MM.1S (cell line): ENCODE data around the gene CMIP.

ENCODE experiments used
- DNase-seq: peaks from one replicate; pipeline ENCODE4 v3.0.0-alpha.2; 2015
- H2AFZ ChIP-seq: fragments of 300-600 bp; sonication (generic); 2 replicates; pipeline ENCODE4 v1.6.0; 2016; ENCODE audit warnings: antibody characterized with exemption, low read length
- H3F3A ChIP-seq: fragments of 300-600 bp; sonication (generic); 2 replicates; pipeline ENCODE4 v1.6.1; 2016; ENCODE audit warnings: mild to moderate bottlenecking, antibody characterized with exemption, low read length, moderate library complexity, mixed read lengths; ENCODE audit not compliant: insufficient read depth
- H3K27ac ChIP-seq: fragments of 300-600 bp; sonication (generic); 2 replicates; pipeline ENCODE4 v1.5.1; 2016; ENCODE audit warnings: mild to moderate bottlenecking, low read length
- H3K27me3 ChIP-seq: fragments of 300-600 bp; sonication (generic); replicated peaks from 2 replicates; pipeline ENCODE4 v1.6.0; 2016; ENCODE audit warnings: low read length; ENCODE audit not compliant: insufficient read depth
- H3K36me3 ChIP-seq: fragments of 300-600 bp; sonication (generic); replicated peaks from 2 replicates; pipeline ENCODE4 v1.6.1; 2016; ENCODE audit warnings: mild to moderate bottlenecking, low read length, mixed read lengths; ENCODE audit not compliant: insufficient read depth
- H3K4me1 ChIP-seq: fragments of 300-600 bp; sonication (generic); 2 replicates; pipeline ENCODE4 v1.6.1; 2016; ENCODE audit warnings: low read length, mixed read lengths
- H3K4me2 ChIP-seq: fragments of 300-600 bp; sonication (generic); 2 replicates; pipeline ENCODE4 v1.6.0; 2016; ENCODE audit warnings: low read depth, low read length
- H3K4me3 ChIP-seq: fragments of 300-600 bp; sonication (generic); 2 replicates; pipeline ENCODE4 v1.5.1; 2016; ENCODE audit warnings: low read length, mixed read lengths
- H3K79me2 ChIP-seq: fragments of 300-600 bp; sonication (generic); 2 replicates; pipeline ENCODE4 v1.6.1; 2016; ENCODE audit warnings: mixed run types, low read length, mixed read lengths
- H3K9ac ChIP-seq: fragments of 300-600 bp; sonication (generic); 2 replicates; pipeline ENCODE4 v1.6.1; 2016; ENCODE audit warnings: low read length, mixed read lengths
- H3K9me2 ChIP-seq: fragments of 300-600 bp; sonication (generic); replicated peaks from 2 replicates; pipeline ENCODE4 v1.6.1; 2016; ENCODE audit warnings: mild to moderate bottlenecking, low read length, mixed read lengths; ENCODE audit not compliant: insufficient read depth
- H3K9me3 ChIP-seq: fragments of 300-600 bp; sonication (generic); replicated peaks from 2 replicates; pipeline ENCODE4 v1.6.1; 2016; ENCODE audit warnings: mild to moderate bottlenecking, low read length, mixed read lengths; ENCODE audit not compliant: insufficient read depth
- H4K20me1 ChIP-seq: fragments of 300-600 bp; sonication (generic); 2 replicates; pipeline ENCODE4 v1.6.1; 2016; ENCODE audit warnings: mild to moderate bottlenecking, low read length, moderate library complexity, mixed read lengths; ENCODE audit not compliant: insufficient read depth
- EZH2 ChIP-seq: fragments of 300-600 bp; sonication (generic); optimal IDR thresholded peaks from 2 replicates; pipeline ENCODE3; 2017; ENCODE audit warnings: low read depth, mild to moderate bottlenecking, antibody characterized with exemption, low read length, mixed read lengths
- EZH2phosphoT487 ChIP-seq: fragments of 300-600 bp; sonication (generic); IDR thresholded peaks from 2 replicates; pipeline ENCODE4 v1.6.1; 2018; ENCODE audit warnings: antibody characterized with exemption, low read length
- TF ChIP-seq, protein P1 (sequence below): fragments of 300-600 bp; sonication (generic); IDR thresholded peaks from 2 replicates; pipeline ENCODE4 v1.5.1; 2016; ENCODE audit warnings: antibody characterized with exemption, low read length, mixed read lengths

The CMIP gene

DNA sequence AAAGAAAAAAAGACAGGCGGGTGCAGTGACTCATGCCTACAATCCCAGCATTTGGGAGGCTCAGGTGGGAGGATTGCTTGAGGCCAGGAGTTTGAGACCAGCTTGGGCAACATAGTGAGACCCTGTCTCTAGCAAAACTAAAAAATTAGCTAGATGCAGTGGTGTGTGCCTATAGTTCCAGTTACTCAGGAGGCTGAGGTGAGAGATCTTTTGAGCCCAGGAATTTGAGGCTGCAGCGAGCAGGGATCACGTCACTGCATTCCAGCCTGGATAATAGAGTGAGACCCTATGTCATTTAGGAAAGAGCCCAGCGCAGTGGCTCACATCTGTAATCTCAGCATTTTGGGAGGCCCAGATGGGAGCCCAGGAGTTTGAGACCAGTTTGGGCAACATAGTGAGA lies 126.6 kb downstream of the CMIP start:
- Histone ChIP-seq H3K79me2 (no peaks in the 10 kb centered on the region), H3K4me1 (no peaks in the 10 kb centered on the region), H3K9me3 (no peaks in the 10 kb centered on the region), H3K4me2 (no peak overlapping the region), H3K4me3 (no peak overlapping the region), H3K27ac (no peak overlapping the region), H3K27me3 (no peaks in the 10 kb centered on the region), H2AFZ (no peak overlapping the region), H3F3A (no peaks in the 10 kb centered on the region), H3K9ac (no peak overlapping the region), H4K20me1 (no peaks in the 10 kb centered on the region), H3K9me2 (no peaks in the 10 kb centered on the region), H3K36me3 (no peaks in the 10 kb centered on the region)
- DNase-seq: no peak
- TF ChIP-seq, protein P1, sequence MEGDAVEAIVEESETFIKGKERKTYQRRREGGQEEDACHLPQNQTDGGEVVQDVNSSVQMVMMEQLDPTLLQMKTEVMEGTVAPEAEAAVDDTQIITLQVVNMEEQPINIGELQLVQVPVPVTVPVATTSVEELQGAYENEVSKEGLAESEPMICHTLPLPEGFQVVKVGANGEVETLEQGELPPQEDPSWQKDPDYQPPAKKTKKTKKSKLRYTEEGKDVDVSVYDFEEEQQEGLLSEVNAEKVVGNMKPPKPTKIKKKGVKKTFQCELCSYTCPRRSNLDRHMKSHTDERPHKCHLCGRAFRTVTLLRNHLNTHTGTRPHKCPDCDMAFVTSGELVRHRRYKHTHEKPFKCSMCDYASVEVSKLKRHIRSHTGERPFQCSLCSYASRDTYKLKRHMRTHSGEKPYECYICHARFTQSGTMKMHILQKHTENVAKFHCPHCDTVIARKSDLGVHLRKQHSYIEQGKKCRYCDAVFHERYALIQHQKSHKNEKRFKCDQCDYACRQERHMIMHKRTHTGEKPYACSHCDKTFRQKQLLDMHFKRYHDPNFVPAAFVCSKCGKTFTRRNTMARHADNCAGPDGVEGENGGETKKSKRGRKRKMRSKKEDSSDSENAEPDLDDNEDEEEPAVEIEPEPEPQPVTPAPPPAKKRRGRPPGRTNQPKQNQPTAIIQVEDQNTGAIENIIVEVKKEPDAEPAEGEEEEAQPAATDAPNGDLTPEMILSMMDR: no peak
- TF ChIP-seq EZH2phosphoT487: no peak
- no peak for TF ChIP-seq EZH2

DNA sequence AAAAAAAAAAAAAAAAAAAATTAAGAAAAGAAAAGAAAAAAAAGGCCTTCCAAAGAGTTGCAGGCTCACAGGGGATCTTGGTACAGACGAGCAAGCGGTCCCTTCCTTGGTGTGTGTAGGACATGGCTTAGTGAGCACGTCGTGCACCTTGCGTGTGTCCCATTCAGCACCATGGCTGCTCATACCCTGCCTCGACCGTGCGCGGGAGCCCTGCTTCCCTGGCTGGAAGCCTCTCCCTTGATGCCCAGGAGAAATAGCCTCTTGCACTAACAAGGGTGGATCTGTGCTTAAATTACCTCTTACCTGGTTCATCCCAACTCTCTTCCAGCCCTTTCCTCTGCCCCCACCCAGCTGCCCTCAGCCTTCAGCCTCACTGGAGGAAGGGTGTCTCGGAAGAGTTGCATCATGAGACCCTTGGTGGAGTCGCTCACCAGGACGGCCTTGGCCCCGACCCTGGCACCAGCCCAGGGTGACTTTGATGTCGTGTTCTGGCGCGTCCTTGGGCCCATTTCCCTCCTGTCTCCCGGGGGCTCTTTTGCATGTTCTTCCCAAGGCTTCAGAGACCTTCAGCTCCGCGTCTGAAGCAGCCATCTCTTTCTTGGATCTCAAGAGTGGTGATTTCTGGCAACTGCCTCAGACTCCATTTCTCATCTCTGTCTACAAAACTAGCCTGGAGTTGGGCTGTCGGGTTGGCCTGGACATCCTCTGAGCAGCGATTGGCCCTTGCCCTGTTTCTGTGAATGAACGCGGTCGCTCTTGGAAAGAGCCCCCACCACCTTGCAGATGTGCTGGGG lies 127.2 kb downstream of the CMIP start:
- Histone ChIP-seq H3K27me3 (no peaks in the 10 kb centered on the region), H3K79me2 (no peaks in the 10 kb centered on the region), H3F3A (no peaks in the 10 kb centered on the region), H4K20me1 (no peaks in the 10 kb centered on the region), H3K9ac (no peak overlapping the region), H3K4me1 (no peaks in the 10 kb centered on the region), H3K4me3 (no peak overlapping the region), H3K36me3 (no peaks in the 10 kb centered on the region), H3K9me2 (no peaks in the 10 kb centered on the region), H3K4me2 (no peak overlapping the region), H3K27ac (no peak overlapping the region), H3K9me3 (no peaks in the 10 kb centered on the region), H2AFZ (no peak overlapping the region)
- TF ChIP-seq EZH2 (no peak), EZH2phosphoT487 (no peak)
- TF ChIP-seq, protein P1: no peak
- DNase-seq: no peak

DNA sequence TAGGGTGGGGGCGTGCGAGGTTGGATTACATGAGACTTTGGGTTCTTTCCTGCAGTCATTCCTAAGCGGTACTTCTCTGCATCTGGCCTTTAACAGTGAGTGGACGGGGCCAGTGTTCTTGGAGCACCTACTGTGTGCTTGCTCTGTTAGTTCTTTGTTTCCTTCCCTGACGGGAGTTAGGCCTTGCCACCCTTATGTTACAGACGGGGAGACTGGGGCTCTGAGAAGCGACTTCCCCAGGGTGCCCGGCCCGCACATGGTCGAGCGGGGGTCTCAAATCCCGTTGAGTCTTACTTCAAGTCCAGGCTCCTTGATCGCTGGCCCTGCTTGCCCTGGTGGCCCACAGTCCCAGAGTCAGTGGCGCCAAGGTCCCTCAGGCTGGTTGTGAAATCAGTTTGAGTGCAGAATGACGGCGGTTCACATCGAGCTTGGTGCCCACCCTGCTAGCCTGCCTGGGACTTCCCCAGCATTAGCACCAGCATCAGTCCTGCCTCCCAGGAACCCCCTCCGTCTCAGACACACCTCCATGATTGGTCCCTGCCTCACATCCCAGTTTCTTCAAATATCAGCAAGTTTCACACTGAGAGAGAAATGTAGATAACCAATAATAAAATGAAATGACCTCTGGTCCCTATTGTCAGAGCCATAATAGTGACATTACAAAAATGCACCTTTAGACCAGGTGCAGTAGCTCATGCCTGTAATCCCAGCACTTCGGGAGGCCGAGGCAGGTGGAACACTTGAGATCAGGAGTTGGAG lies 128.0 kb downstream of the CMIP start:
- H3K27me3 ChIP-seq: no peaks in the 10 kb centered on the region
- H3K4me1 ChIP-seq: no peaks in the 10 kb centered on the region
- no peak overlapping the region for H3K4me2 ChIP-seq
- no peak overlapping the region for H3K4me3 ChIP-seq
- DNase-seq: no peak
- H3K9me2 ChIP-seq: no peaks in the 10 kb centered on the region
- H2AFZ ChIP-seq: no peak overlapping the region
- H3K36me3 ChIP-seq: no peaks in the 10 kb centered on the region
- H3K9me3 ChIP-seq: no peaks in the 10 kb centered on the region
- no peak overlapping the region for H3K27ac ChIP-seq
- H3F3A ChIP-seq: no peaks in the 10 kb centered on the region
- no peak overlapping the region for H3K9ac ChIP-seq
- no peaks in the 10 kb centered on the region for H3K79me2 ChIP-seq
- TF ChIP-seq EZH2 (no peak), EZH2phosphoT487 (no peak)
- TF ChIP-seq, protein P1: no peak
- H4K20me1 ChIP-seq: no peaks in the 10 kb centered on the region
